SIG-M5 (cell line): ENCODE measurements around the gene ADCYAP1R1.

Experiments used
- DNase-seq: peaks from one replicate; lab custom pipeline; 2025; lab: John Stamatoyannopoulos, UW

Gene ADCYAP1R1

GRCh38 chr7:31043051-31043471 is 9.0 kb upstream of the ADCYAP1R1 start:
- no peak for DNase-seq

- DNase-seq = no peak
These were observed 7.6 kb upstream of the ADCYAP1R1 start for GRCh38 chr7:31044529-31044928.

- DNase-seq = no peak
These were observed 5.4 kb upstream of the ADCYAP1R1 start for GRCh38 chr7:31046723-31047122.

- no peak for DNase-seq
These were observed 4.6 kb upstream of the ADCYAP1R1 start for GRCh38 chr7:31047313-31048146.

GRCh38 chr7:31049005-31049765 is 2.9 kb upstream of the ADCYAP1R1 start:
- DNase-seq = no peak

GRCh38 chr7:31052487-31052840 is 356 bp downstream of the ADCYAP1R1 start:
- no peak for DNase-seq

GRCh38 chr7:31052841-31053601 is 913 bp downstream of the ADCYAP1R1 start:
- no peak for DNase-seq

- no peak for DNase-seq
These were observed 1.9 kb downstream of the ADCYAP1R1 start for GRCh38 chr7:31053986-31054385.

- DNase-seq = no peak
These were observed 2.6 kb downstream of the ADCYAP1R1 start for GRCh38 chr7:31054608-31055278.

GRCh38 chr7:31055471-31055870 is 3.4 kb downstream of the ADCYAP1R1 start:
- no peak for DNase-seq

GRCh38 chr7:31056775-31057346 is 4.8 kb downstream of the ADCYAP1R1 start:
- no peak for DNase-seq

- DNase-seq = no peak
These were observed 6.0 kb downstream of the ADCYAP1R1 start for GRCh38 chr7:31058122-31058521.

- DNase-seq = no peak
These were observed 6.6 kb downstream of the ADCYAP1R1 start for GRCh38 chr7:31058688-31059087.

GRCh38 chr7:31059551-31059950 is 7.4 kb downstream of the ADCYAP1R1 start:
- no peak for DNase-seq

GRCh38 chr7:31061185-31061584 is 9.1 kb downstream of the ADCYAP1R1 start:
- DNase-seq = no peak

GRCh38 chr7:31062746-31063435 is 10.8 kb downstream of the ADCYAP1R1 start:
- DNase-seq = no peak

- no peak for DNase-seq
These were observed 13.0 kb downstream of the ADCYAP1R1 start for GRCh38 chr7:31065021-31065593.

GRCh38 chr7:31065840-31066239 is 13.7 kb downstream of the ADCYAP1R1 start:
- DNase-seq = no peak

GRCh38 chr7:31066516-31067130 is 14.5 kb downstream of the ADCYAP1R1 start:
- DNase-seq = no peak

- no peak for DNase-seq
These were observed 15.4 kb downstream of the ADCYAP1R1 start for GRCh38 chr7:31067491-31067890.
